NOMO-1 (cell line): Measurements from ENCODE around the gene CA5A.

Source experiments
- DNase-seq, 2 experiments: peaks; one replicate each; lab custom pipeline; 2025; ENCODE audit not compliant: unreplicated experiment in 2 of 2; lab: John Stamatoyannopoulos, UW

Gene CA5A

DNA sequence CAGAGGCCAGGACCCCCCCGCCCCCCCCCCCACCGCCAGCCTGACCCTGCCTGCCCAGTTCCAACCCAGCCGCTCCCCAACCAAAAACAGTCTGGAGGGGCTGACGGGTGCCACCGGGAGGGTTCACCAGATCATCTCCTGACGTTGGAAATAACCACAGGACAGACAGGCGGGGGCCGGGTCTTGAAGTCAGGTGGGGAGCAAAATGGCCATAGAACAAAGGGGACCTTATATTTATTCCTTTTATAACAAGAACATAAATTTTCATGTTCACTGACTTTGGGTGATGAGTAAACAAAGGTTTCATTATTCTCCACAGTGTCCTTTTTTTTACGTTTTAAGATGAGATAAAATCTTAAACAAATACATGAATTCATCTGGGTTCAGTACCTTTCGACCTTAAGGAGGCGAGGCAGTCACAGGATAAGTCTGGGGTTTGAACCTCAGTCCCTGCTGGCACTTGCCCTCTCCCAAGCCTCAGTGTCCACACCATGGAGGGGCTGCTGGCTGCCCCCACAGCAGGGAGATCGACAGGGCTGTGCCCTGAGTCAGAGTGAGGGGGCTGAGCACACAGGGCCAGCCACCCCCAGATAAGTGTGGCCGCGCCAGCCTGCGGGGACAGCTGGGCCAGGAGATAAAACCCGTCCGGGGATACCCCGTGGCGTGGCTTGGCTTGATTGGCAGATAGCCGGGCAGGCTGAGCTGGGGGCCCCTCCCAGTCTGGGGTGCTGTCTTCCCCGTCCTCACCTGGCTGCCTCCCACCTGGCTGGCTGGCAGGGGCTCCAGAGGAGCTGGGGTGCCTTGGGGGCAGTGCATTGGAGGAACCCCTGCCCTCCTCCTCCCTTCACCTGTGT is 82.0 kb downstream of the CA5A start:
- DNase-seq: no peak

DNA sequence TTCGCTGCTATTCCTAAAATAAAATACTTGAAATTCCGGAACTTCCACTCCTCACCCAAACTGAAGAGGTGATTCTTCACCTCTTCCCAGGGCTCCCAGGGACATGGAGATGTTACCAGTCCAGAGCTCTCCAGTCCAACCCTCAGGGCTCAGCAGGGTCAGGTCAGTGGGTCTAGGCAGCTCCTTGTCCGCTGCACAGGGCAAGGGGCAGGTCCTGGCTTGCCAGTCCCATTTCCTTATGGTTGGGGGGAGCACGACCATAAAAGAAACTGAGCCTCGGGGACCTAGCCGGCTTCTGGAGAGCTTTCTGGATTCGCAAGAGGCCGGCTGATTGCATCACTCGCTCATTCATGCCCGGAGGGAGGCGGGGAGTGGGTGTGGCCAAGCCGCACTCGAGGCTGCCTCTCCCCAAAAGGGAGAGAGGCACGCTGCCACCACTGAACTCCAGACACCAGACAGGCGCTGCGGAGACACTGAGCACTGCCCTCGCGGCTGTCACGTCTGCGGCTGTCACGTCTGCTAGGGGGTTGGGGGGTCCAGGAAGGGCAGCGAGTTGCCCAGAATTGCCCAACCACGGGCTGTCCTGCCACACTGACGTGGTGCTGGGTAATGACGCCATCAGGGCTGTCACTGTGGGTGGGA is 82.8 kb downstream of the CA5A start:
- peak; percentile 89 to 90 for DNase-seq

DNA sequence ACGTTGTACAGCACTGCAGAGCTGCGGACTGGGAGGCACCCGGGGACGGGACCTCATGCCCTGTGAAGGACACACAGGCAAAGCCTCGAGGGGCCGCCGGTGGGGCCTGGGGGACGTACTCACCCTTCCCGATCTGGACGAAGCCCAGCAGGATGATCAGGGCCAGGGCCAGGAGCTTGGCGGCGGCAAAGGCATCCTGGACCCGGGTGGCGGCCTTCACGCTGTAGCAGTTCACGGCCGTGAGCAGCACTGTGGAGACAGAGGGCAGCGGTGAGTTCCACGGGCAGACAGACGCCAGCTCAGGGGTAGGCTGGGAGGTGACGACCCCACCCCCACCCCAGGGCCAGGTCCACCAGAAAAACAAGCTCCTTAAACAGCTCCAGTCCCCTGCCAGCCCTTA is 84.7 kb downstream of the CA5A start:
- DNase-seq: no peak

- DNase-seq: no peak
Observed at GRCh38 chr16:87851141-87851587, 85.2 kb downstream of the CA5A start.

DNA sequence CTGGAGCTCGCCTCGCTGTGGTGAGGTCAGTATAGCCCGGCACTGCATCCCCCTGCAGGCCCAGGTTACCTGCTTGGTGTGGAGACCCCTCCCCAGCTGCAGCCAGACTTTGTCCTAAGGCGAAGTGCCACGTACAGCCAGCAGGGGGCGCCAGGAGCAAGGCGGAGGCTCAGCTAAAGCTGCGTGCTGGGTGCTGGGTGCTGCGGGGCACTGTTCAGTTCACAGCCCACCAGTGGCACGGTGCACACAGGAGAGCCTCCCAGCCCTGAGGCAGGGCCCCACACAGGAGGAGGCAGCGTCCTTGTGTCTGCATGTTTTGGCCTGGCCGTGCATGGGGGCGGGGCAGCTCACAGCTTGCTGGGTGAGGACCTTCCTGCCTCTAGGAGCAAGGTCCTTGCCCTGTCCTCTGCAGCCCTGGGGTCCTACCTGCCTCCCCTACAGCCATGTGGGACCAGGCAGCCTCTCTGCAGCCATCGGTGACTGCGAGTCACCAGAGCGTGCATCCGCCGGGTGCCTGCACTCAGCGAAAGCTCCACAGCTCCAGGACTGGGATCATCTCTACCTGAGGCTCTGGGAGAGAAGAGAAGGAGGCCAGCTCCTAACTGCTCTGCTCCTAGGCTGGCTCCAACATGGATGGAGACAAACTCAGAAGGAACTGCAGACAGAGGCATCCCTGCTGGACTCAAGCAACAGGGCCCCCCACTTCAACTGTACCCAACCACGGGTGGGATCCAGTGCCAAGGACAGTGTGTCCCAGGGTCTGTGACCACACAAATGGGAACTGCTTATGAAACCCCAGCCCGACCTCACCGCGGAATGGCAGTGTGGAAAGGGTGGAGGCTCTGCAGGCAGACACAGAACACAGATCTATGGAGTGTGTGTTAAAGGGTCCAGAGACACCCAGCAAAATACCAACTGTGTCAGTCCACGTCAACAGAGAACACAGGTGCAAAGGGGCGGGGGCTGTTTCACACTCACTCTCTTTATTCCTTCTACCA is 86.0 kb downstream of the CA5A start:
- peak; percentile 7 to 25 for DNase-seq

- DNase-seq: no peak
Observed at GRCh38 chr16:87849419-87850008, 86.8 kb downstream of the CA5A start.

DNA sequence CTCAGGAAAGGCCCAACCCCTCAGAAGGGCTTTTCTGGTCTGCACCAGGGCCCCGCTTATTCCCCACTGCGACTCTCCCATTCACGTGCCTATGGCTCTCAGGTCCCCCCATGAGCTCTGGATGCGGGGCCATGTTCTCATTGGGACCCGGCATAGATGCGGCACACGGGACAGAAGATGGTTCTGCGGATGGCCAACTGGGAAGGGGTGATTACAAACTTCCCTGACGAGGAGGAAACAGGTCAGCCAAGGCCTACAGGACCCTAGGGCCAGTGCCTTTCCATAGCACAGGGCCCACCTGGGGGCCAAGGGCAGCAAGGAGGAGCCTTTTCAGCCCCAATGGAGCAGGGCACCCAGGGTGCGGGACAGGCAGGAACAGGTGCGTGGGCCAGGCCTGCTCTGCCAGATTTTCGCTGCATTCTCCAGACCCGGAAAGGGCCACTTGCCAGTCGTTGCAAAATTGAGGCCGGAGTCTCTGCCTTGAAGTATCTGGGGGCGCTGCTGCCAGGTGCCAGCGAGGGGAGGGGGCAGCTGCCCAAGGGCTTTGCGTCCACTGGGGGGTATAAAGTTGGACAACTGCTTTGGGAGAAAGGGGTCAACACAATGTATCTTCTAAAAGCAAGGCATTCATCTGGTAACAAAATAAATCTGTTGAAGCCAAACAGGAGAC is 87.5 kb downstream of the CA5A start:
- no peak for DNase-seq

DNA sequence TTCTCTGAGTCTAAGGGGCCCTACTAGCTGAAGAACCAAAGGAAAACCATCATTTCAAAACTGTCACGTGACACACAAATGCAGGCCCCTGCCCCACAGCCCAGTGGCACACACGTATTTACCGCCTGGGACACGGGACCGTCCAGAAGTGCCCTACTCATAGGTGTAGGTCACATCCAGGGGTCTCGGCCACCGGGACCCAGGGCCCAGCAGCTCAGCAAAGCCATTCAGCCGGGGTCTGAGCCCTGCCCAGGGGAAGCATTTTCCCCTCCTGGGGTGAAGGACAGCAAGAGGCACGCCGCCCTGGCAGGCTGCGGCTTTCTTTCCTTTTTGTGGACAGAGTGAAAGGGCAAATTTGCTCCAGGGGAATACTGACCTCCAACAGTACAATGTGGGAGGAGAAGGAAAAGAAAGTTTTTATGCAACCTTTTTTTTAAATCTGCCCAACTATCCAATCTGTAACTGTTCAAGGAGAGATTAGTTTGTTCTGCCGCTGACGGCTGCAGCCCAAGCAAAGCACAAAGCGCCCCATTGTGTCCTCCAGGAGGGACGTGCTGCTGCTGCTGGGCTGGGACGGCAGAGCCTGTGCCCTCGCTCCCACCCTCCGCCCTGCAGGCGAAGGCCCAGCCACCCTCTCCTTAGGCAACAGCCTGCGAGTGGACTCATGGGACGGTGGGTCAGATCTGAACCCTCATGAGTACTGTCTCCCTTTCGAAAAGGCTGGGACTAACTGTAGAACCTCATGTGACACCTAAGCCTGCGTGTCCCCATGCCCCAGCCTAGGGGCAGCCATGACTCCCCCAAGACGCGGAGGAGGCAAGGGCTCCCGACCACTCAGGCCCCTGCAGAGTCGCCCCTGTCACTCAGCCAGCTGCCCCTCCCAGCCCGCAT is 88.3 kb downstream of the CA5A start:
- DNase-seq: no peak

DNA sequence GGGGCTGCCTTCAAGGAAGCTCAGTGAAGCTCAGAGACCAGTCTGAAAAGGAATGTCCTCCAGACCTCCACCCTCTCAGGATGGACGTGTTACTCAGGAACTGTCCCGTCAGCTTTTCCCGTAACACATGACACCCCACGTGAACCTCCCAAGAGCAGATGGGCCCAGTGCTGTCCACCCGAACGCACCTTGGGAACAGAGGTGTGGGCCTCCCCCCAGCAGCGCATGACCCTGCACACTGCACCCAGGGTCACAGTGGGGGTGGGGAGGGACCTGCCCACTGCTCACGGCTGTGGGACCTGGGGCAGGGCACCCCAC is 88.9 kb downstream of the CA5A start:
- no peak for DNase-seq

DNA sequence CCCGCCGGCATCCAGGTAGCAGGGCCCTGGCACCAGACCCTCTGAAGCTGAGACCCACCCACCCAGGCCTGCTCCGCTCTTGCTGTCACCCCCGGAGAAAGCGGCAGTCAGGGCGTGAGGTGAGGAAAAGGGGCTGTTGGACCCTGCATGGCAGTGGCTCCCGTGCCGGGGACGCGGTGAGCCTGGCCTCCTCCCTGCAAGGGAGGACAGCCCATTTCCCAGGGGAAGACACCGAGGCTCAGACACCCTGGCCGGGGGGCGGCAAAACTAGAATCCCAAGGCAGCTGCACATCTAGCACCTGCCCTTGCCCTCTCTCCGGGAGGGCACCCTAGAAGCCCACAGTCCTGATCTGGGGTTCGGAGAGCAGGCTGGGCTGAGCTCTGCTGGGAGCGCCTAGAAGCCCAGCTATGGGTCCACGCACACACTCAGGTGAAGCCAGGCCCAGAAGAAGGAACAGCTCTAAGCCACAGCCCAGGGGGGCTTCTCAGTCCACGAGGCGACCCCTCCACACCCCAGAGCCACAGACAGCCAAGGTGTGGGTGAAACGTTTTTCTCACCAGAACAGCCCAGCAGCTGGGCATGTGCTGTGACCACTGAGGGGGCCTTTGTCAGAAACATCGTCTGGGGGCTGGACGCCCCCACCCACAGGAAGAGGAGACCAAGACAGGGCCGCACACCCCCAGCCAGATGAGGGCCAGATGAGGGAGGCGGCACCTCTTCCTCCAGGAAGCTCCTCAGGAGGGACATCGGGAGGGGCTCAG is 89.4 kb downstream of the CA5A start:
- no peak for DNase-seq

- no peak for DNase-seq
Observed at GRCh38 chr16:87845807-87846619, 90.3 kb downstream of the CA5A start.

GRCh38 chr16:87845213-87845612 is 91.1 kb downstream of the CA5A start:
- DNase-seq: no peak

DNA sequence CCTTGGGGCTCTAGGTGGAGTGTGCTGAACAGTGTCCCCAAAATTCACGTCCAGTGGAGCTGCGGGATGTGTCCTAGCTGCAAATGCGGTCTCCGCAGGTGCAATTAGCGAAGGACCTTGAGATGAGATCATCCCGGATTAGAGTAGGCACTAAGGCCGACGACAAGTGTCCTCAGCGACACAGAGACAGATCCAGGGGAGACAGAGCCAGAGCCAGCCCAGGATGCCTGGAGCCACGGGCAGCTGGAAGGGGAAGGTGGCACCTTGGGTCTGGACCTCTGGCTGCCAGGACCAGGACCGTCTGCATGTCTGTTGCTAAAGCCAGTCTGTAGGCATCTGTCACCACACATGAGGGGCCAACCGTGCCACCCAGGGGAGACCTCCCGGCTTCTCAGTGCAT is 91.5 kb downstream of the CA5A start:
- no peak for DNase-seq

DNA sequence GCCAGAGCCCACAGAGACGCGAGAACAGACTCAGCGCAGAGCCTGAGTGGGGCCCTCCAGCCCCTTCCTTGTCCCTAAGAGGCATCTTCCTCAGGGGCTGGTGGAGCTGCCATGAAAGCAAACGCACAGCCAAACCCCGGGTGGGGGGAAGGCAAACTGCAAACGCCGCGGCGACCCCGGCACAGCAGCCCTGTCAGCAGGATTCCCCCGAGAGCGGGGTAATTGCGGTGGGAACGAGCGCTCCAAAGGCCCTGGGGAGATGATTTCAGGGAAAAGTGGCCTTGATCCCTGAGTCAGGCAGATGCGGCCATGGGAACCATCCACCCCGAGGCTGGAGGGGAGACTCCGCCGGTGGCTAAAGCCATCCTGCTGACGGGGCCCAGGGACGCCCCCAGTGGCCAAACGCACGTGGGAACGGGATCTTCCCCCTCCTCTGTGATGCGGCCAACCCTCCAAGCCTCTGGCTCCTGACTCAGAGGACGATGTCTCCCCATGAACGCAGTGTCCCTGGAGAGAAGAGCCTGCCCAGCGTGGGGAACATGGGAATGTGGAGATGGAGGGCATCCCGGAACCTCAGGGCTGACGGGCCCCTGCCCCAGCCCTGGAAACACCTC is 92.1 kb downstream of the CA5A start:
- DNase-seq: no peak

DNA sequence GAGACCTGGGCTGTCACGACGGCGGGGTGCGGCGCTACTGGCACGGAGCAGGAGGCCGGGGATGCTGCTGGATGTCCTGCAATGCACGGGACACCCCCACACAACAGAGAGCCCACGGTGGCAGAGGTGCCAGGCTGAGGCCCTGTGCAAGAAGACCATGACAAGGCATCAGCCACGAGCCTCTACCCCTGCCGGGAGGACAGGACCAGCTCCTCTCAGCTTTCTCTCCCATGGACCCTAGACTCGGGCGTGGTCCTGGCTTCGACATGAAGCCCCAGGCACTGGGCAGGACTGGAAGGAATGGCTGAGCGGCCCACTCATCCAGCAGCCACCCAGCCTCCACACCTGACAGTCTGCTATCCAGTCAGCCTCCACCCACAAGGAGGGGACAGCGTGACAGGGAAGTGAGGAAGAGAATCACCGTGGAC is 92.6 kb downstream of the CA5A start:
- no peak for DNase-seq

DNA sequence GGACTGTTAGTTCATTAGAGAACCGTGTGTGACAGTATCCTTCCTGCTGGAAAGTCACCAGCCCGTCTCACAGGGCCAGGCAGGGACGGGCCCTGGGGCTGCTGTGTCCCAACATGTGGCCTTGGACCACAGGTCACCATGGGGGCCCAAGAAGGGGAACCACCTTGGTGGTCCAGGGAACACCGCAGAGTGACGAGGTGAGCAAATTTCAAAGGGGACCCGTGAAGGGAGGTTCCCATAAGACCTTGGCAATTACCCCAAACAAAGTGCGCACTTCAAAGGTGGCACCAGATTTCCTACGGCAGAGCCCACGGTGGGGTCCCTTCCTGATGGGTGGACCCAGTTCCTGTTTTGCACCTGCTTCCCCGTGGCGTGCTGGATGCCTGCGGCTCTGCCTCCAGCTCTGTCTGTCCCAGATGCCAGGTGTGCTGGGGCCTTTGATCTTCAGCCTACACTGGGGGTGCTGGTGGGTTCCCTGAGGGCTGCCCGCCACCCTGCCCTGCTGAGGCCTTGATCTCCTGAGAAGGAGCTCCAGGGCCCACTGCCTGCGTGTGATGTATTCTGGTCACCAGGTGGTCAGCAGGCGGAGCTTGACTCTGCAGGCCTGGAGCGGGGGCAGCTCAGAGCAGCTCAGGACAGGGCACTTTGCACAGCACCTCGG is 94.0 kb downstream of the CA5A start:
- no peak for DNase-seq
